Measurements from ENCODE around the gene KIAA0513.

Gene KIAA0513, protein sequence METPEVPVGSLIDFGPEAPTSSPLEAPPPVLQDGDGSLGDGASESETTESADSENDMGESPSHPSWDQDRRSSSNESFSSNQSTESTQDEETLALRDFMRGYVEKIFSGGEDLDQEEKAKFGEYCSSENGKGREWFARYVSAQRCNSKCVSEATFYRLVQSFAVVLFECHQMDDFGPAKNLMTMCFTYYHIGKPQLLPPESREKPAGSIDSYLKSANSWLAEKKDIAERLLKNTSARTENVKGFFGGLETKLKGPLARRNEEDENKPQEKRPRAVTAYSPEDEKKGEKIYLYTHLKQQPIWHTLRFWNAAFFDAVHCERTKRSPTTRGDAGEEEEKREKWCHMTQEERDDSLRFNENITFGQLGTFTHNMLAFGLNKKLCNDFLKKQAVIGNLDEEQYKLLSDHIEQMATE

DNA sequence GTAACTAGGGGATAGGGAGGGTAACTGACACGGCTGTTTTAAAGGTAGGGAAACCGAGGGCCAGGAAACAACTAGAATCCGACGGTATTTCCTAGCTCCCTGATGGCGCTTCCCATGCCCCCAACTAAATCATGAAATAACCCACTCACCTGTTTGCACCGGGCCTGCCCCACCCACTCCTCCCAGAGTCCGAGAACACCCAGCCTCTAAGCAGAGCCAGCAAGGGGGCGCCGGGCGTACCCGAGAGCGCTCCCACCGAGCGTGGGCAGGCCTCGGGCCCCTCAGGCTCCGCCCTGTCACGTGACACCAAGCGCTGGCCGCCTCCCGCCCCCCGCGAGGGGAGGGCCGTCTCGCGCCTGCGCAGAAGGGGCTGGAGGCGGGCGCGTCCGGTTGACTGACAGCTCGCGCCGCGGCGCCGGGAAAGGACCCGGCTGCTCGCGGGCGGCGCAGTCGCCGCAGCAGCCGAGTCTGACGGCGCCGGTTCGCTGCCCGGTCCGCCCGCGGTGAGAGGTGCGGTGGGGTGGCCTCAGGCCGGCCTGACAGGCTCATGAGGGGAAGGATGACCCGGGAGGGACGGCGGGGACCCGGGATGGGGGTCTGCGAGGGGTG, at the start of gene KIAA0513:
KIAA0513 (plus strand) TSS at position 447 of the 609 bp plus-strand sequence. CDS start 39,277 bp downstream, outside the sequence.
- TF ChIP-seq, protein P1, sequence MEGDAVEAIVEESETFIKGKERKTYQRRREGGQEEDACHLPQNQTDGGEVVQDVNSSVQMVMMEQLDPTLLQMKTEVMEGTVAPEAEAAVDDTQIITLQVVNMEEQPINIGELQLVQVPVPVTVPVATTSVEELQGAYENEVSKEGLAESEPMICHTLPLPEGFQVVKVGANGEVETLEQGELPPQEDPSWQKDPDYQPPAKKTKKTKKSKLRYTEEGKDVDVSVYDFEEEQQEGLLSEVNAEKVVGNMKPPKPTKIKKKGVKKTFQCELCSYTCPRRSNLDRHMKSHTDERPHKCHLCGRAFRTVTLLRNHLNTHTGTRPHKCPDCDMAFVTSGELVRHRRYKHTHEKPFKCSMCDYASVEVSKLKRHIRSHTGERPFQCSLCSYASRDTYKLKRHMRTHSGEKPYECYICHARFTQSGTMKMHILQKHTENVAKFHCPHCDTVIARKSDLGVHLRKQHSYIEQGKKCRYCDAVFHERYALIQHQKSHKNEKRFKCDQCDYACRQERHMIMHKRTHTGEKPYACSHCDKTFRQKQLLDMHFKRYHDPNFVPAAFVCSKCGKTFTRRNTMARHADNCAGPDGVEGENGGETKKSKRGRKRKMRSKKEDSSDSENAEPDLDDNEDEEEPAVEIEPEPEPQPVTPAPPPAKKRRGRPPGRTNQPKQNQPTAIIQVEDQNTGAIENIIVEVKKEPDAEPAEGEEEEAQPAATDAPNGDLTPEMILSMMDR (IDR thresholded peaks at IDR 0.05; ENCODE audit: control insufficient read depth, extremely low read depth, insufficient read depth), result peak; percentile 6; the same call in 1 of the 2 replicates
- H3K4me3 ChIP-seq (ENCODE audit: low read depth, low read length), result peak within 1 kb of the TSS; percentile 83
- DNase-seq (ENCODE audit: low read depth), result no peak

DNA sequence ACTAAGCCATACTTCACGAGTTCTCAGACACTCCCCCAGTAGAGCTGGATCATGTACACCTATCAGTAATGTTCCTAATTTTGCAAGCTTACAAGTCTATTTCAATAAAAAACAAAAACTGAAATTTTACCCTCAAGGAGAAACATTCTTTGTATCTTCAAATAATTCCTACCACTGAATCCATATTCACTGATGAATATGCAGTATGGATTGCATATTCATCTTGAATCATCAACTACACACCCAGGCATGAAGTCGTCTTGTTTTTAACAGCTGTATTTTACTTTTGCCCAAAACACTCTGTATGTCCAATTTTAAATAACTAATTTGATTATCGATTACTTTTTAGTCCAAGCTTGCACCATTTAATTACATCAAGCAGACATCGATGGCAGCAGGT, 48.1 kb upstream of the KIAA0513 start:
- no peak overlapping the region for H3K4me3 ChIP-seq (ENCODE audit: low read depth, low read length)
- TF ChIP-seq, protein P1 (IDR thresholded peaks at IDR 0.05; ENCODE audit: control insufficient read depth, extremely low read depth, insufficient read depth), result no peak
- no peak for DNase-seq (ENCODE audit: low read depth)

DNA sequence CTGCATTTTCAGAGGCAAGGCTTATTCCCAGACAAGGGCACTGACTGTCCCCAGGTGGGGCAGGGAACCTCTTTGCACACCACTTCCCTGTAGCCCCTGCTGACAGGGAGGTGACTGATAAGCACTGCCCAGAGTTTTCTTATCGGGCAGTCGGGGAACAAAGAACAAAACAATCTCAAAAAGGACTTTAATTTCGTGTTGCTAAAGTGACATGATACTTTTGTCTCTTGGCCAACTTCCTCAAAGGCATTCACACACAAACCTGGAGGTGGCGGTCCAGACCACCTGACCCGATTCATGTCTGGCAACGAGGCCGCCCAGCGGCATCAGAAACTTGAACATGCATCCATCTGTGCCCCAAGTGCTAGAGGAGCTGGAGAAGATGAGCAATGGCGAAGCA, 45.2 kb upstream of the KIAA0513 start:
- no peak for DNase-seq (ENCODE audit: low read depth)
- H3K4me3 ChIP-seq (ENCODE audit: low read depth, low read length), result no peak overlapping the region
- TF ChIP-seq, protein P1 (IDR thresholded peaks at IDR 0.05; ENCODE audit: control insufficient read depth, extremely low read depth, insufficient read depth), result no peak

DNA sequence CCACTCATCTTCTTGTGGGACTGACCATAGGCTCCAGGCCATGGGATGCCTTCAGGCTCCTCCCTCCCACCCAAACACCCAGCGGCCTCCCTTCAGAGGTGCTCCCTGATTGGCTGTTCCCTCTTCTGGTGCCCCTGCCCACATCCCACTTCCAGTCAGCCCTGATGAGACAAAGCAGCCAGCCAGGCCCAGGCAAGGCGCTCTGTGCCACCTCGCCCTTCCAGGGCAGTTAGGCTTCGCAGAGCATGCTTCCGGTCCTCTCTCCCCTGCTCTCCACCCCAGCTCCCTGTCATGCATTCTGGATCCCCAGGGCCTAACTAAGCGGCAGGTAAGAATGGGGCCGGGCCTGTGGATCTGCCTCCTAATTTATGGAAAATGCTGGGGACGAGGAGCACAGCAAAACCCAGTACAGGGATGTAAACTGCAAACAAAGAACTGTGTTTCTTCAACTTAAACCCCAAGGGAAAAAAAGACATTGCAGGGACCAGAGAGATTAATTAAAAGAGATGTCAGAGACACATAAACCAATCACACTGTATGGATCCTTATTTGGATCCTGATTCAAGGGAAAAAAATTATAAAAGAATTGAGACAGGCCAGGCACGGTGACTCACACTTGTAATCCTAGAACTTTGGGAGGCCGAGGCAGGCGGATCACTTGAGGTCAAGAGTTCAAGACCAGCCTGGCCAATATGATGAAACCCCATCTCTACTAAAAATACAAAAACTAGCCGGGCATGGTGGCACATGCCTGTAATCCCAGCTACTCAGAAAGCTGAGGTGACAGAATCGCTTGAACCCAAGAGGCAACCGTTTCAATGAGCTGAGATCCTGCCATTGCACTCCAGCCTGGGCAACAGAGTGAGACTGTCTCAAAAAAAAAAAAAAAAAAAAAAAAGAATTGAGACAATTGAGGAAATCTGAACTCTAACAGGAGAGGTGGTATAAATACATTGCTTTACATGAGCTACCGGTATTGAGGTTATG, 42.2 kb upstream of the KIAA0513 start:
- TF ChIP-seq, protein P1 (IDR thresholded peaks at IDR 0.05; ENCODE audit: control insufficient read depth, extremely low read depth, insufficient read depth), result no peak
- no peak overlapping the region for H3K4me3 ChIP-seq (ENCODE audit: low read depth, low read length)
- no peak for DNase-seq (ENCODE audit: low read depth)

DNA sequence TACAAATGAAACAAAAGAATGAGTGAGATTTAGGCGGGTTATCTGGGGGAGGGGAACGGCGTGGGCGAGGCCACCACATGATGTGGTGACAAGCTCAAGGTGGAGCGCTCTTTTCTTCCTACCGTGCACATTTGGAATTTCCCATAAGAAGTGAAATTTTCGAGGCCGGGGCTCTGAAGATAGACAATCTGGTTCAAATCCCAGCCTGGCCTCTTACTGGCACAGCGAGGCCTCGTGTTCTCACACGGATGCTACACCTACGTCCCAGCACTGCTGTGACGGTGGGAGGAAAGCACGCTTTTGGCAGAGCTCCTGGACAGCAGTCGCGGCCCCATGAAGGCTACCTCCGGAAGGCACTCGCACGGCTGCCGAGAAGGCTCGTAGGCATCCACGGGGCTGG, 41.5 kb upstream of the KIAA0513 start:
- TF ChIP-seq, protein P1 (IDR thresholded peaks at IDR 0.05; ENCODE audit: control insufficient read depth, extremely low read depth, insufficient read depth), result no peak
- H3K4me3 ChIP-seq (ENCODE audit: low read depth, low read length), result no peak overlapping the region
- no peak for DNase-seq (ENCODE audit: low read depth)

DNA sequence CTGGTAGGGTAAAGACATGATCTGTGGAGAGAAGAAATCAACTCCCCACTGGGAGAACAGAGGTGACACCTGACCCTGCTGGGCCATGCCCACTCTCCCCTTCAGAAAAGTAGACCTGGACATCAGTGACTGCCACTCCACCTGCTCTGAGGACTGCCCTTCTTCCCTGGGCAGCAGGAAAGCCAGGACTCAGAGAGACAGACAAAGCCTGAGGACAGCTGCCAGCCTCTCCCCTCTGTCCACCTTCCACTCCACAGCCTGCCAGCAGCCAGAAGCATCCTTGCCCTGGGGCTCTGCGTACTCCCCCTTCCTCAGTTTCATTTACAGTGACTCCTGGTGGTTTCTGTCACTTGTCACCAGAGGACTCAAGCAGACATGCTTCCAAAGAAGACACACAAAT, 40.7 kb upstream of the KIAA0513 start:
- no peak for DNase-seq (ENCODE audit: low read depth)
- TF ChIP-seq, protein P1 (IDR thresholded peaks at IDR 0.05; ENCODE audit: control insufficient read depth, extremely low read depth, insufficient read depth), result no peak
- no peak overlapping the region for H3K4me3 ChIP-seq (ENCODE audit: low read depth, low read length)

Measured in LNCaP clone FGC (cell line).